ENCODE measurements around the gene CCDC85C. TPM values are rescaled to one million over a fixed set of nuclear protein-coding genes. Genes with fewer than 3 reads are reported as not detected.

Gene CCDC85C
- total RNA-seq, 1 experiment from 2014 or later, result 33.2 TPM

- Histone ChIP-seq H4K8ac (replicated peaks; ENCODE audit: insufficient read length, low read depth, low read length) (no peak overlapping the region), H4K5ac (ENCODE audit: insufficient read length, low read depth, low read length) (no peak overlapping the region), H3K27me3 (ENCODE audit: insufficient read depth, low read length) (no peaks in the 10 kb centered on the region), H3K4me1 (ENCODE audit: insufficient read depth, low read length) (no peaks in the 10 kb centered on the region), H2BK120ac (ENCODE audit: low read depth, low read length, poor library complexity, severe bottlenecking) (no peak overlapping the region), H2BK15ac (ENCODE audit: low read depth, low read length) (no peak overlapping the region), H3K18ac (ENCODE audit: insufficient read length, low read depth, low read length) (no peak overlapping the region), H3K4me2 (ENCODE audit: insufficient read depth, insufficient read length, low read length) (no peak overlapping the region), H3K27ac (ENCODE audit: insufficient read length, low read depth, low read length) (no peak overlapping the region), H3K79me1 (ENCODE audit: insufficient read depth, low read depth, low read length, poor library complexity, severe bottlenecking) (no peaks in the 10 kb centered on the region), H3K4ac (ENCODE audit: low read depth, low read length) (no peak overlapping the region), H3K23me2 (ENCODE audit: insufficient read length, low read depth, low read length, poor library complexity, severe bottlenecking) (no peaks in the 10 kb centered on the region), H2AK5ac (ENCODE audit: insufficient read length, low read length) (no peak overlapping the region), H3K9ac (ENCODE audit: extremely low read depth, insufficient read length, low read length) (no peak overlapping the region), H2AFZ (ENCODE audit: low read length) (no peak overlapping the region), H3K56ac (ENCODE audit: insufficient read length, low read depth, low read length) (no peak overlapping the region), H3K9me3 (ENCODE audit: control insufficient read depth, low read depth, low read length) (no peaks in the 10 kb centered on the region), H2BK5ac (ENCODE audit: insufficient read length, low read length) (no peak overlapping the region), H4K20me1 (ENCODE audit: control insufficient read depth, insufficient read depth, insufficient read length) (peaks cover 3% of the 10 kb centered on the region), H3K79me2 (ENCODE audit: insufficient read depth, low read length) (no peaks in the 10 kb centered on the region), H4K91ac (ENCODE audit: insufficient read length, low read depth, low read length) (no peak overlapping the region), H2BK12ac (ENCODE audit: insufficient read length, low read depth, low read length) (no peak overlapping the region), H3T11ph (ENCODE audit: low read length) (no peak overlapping the region), H3K23ac (ENCODE audit: insufficient read length, low read depth, low read length) (no peak overlapping the region), H2BK20ac (ENCODE audit: low read depth, low read length, poor library complexity, severe bottlenecking) (no peak overlapping the region), H3K14ac (ENCODE audit: insufficient read depth, low read length) (no peak overlapping the region)
- no peak for TF ChIP-seq CTCF (conservative IDR thresholded peaks at IDR 0.05)
- peak; percentile 26 for DNase-seq
- WGBS (ENCODE audit: extremely low coverage, insufficient read length, low lambda C conversion rate), result no CpG with 5 or more reads among the region's 24 CpGs
- Mint-ChIP-seq H3K27me3 (ENCODE audit: low read depth) (no peaks in the 10 kb centered on the region), H3K9me3 (no peaks in the 10 kb centered on the region), H3K4me1 (peaks cover 6 to 8% of the 10 kb centered on the region in 2 experiments; a peak in 3 of 4 replicates), H3K27ac (no peak overlapping the region), H3K36me3 (ENCODE audit: insufficient read depth in 1 of 3, low read depth in 3 of 3) (peaks cover 0 to 13% (median 7%) of the 10 kb centered on the region in 3 experiments; a peak in 4 of 7 replicates), H3K4me3 (no peak overlapping the region)
Measured at GRCh38 chr14:99516156-99516870, 87.7 kb downstream of the CCDC85C start.
